IPS-NIHi7 (cell line): ENCODE results near the gene FXYD3.
"Not testable (repeated sequence)": the region's sequence is repeated elsewhere in the genome, so short reads cannot be mapped to it uniquely, and the experiment has no call there.

Experiments
- DNase-seq: peaks from one replicate; pipeline ENCODE4 v3.0.0; 2012; ENCODE audit warnings: mixed read lengths; ENCODE audit errors: extremely low spot score

FXYD3 gene

GRCh38 chr19:35124098-35125060, 8.8 kb downstream of the FXYD3 start:
- DNase-seq = peak; percentile 88

DNA sequence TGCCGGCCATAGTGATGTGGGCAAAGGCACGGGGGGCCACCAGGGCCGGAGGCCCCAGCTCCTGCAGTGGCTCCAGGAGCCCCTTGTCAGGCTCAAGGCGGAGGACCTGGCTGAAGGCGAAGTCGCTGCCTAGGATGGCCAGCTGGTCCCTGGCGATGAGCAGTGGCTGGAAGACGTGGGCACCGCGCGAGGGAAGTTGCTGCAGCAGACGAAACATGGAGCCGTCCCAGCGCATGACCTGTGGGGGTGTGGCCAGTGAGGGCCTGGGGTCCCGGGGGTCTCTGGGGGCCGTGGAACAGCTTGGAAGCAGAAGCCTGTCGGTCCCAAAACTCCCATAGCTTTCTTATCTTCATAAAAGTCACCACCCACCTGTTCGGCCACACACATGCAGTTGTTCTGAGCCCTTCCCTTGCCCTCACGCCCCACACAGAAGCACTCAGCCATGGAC, 9.7 kb downstream of the FXYD3 start:
- no peak for DNase-seq

GRCh38 chr19:35125749-35126623, 10.4 kb downstream of the FXYD3 start:
- DNase-seq = no peak

- no peak for DNase-seq
Measured at GRCh38 chr19:35126624-35126959, 11.0 kb downstream of the FXYD3 start.

- no peak for DNase-seq
Measured at GRCh38 chr19:35127871-35128270, 12.2 kb downstream of the FXYD3 start.

- no peak for DNase-seq
Measured at GRCh38 chr19:35128398-35129057, 12.9 kb downstream of the FXYD3 start.

DNA sequence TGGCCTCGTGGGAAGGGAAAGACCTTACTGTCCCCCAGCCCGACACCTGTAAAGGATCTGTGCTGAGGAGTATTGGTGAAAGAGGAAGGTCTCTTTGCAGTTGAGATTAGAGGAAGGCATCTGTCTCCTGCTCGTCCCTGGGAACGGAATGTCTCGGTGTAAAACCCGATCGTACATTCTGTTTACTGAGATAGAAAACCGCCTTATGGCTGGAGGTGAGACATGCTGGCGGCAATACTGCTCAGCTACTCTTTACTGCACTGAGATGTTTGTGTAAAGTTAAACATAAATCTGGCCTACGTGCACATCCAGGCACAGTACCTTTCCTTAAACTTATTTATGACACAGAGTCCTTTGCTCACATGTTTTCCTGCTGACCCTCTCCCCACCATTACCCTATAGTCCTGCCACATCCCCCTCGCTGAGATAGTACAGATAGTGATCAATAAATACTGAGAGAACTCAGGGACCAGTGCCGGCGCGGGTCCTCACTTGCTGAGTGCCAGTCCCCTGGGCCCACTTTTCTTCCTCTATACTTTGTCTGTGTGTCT, 14.2 kb downstream of the FXYD3 start:
- DNase-seq = not testable (repeated sequence)

GRCh38 chr19:35130761-35131720, 15.4 kb downstream of the FXYD3 start:
- no peak for DNase-seq

DNA sequence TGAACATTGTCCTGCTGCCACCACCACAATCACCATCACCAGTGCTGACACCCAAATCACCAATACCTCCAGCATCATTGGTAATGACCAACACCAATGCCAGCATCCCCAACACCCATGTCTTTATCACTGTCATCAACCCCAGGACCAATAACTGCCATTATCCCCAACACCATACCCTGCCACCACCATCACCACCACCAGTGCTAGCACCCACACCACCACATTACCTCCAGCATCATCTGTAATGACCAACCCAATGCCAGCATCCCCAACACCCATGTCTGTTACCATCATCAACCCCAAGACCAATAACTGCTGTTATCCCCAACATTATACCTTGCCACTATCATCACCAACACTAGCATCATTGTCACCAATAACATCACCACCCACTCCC, 16.6 kb downstream of the FXYD3 start:
- DNase-seq = no peak

DNA sequence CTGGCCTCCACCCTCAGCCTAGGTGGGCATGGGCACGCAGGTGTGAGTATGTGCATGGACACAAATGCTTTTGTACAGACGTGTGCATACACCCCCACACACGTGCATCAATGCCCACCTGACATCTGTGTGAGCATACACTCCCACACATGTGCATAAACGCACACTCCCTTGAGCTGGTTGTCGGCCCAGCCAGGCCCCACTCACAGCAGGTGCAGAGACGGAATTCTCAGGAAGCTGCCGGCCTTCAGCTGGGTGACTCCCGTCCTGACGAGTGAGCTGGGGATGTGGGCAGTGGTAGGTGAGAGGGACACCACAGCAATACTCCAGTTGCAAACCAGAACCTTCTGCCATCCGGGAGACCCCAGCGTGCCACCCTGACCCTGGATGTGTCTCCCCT, 18.2 kb downstream of the FXYD3 start:
- DNase-seq = no peak

- no peak for DNase-seq
Measured at GRCh38 chr19:35134601-35135242, 19.1 kb downstream of the FXYD3 start, which contains the start of gene LGI4. TSS of gene LGI4 (minus strand) at chr19:35135059. CDS start at chr19:35134680, 379 bp downstream.

- peak; percentile 95 for DNase-seq
Measured at GRCh38 chr19:35135389-35135909, 19.8 kb downstream of the FXYD3 start.

DNA sequence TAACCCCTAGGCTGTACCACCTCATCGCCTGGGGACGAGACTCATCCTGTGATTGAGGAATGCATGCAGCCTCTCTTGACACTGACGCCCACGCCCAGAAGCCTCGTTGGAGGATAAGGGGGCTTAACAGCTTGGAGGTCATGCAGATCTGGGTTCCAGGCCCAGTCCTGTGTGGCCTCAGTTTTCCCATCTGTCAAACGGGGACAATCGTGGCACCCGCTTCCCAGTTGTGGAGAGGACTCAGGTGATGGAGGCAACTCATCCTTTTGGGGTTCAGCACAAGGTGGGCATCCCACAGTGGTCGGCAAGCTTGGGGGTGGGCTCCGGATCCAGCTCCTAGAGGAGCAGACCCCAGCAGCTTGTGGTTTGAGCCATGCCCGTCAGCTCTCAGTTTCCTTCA, 20.6 kb downstream of the FXYD3 start:
- DNase-seq = no peak

DNA sequence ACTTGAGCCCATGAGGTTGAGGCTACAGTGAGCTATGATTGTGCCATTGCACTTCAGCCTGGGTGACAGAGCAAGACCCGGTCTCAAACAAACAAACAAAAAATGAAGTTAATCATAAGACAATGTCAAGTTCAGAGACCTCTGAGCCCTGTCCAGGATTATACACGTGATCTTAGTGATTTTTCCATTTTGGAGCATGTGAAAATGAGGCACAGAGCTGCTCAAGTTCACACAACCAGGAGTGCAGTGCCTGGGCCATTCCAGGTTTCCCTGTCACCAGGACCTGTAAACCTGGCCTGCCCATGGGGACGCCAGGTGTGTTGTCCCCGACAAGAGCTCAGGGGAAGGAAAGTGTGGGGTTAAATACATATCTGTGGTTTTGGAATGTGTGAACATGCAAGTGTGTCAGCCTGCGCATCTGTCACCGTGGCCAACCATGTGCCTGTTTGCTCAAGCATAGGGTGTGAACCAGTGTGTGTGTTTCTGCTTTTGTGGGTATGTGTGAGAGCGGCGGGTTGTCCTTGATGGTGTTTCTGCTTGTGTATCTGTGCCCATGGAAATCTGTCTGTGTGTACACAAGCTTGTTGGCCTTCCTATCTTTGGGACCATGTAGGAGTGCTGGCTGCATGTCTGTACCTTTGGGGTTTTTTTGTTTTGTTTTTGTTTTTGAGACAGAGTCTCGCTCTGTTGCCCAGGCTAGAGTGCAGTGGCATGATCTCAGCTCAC, 21.5 kb downstream of the FXYD3 start:
- DNase-seq = no peak

DNA sequence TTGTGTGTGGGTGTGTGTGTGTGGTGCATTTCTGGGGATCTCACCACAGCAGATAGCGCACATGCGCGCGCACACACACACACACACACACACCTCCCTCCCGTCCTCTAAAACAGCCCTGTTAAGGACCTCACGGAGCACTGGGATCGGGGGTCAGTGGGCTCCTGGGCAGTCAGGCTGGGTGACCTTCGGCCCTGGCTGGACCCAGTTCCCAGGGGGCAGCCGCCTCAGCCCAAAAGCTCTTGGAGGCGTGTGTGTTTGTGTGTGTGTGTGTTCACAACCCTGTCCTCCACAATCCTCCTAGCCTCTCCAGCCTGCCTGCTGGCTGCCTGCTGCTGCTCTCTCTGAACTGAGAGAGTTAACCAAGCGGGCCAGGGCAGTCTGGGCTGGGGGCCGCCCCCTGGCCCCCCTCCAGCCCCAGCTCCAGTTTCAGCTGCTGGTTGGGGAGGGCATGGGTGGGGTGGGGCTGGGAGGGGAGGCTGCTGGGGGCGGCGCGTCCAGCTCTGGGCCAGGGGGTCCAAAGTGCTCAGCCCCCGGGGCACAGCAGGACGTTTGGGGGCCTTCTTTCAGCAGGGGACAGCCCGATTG, 22.8 kb downstream of the FXYD3 start, which contains the start of gene FXYD1:
FXYD1 (plus strand) TSS at position 520 of the 588 bp plus-strand sequence. CDS start 1,256 bp downstream, outside the sequence.
- DNase-seq = no peak

DNA sequence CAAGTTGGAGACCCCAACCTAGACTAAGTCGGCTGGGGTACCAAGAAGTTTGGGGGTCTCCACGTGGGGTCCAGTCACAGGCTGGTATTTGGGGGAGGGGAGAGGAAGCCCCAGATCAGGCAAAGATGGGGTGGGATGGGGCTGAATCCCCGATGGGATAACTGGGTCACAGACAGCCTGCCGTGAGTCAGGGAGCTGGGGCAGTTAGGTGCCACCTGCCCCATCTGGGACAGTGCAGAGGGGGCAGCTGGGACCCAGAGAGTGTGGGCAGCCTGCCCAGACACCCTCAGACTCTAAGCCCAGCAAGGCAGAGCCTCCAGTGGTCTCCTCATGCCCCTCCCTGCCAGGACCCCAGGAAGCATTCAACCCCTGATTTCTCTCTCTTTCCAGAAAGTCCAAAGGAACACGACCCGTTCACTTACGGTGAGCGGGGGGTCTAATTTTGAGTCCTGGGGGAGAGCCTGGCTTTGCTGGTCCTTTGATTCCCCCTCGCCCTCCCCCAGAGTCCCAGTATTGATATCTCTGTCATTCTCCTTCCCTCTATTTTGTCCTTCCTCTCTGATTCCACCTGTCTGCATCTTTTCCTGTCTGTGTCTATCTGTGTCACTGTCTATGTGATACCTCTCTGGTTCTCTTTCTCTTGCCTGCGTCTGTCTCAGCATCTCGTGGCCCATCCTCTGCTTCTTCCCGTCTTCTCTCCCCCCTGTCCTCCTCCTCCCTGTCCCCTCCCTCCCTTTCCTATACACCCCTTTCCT, 24.8 kb downstream of the FXYD3 start:
- no peak for DNase-seq

GRCh38 chr19:35140962-35141836, 25.6 kb downstream of the FXYD3 start:
- DNase-seq = peak; percentile 100
